IMR-90 (cell line): ENCODE data around the gene SLC2A11. TPM values are rescaled to one million over a fixed set of nuclear protein-coding genes. Genes with fewer than 3 reads are reported as not detected.

ENCODE experiments used
- ATAC-seq: fragments of 200-7000 bp; cut with Tn5 transposase; 2 replicates; pipeline ENCODE4 v1.9.1; 2020; ENCODE audit warnings: low read depth, mild to moderate bottlenecking, moderate library complexity
- BruUV-seq: library from RNA; stranded (reverse); fragments of 400-500 nt; replicated peaks from 2 replicates; lab custom pipeline; 2021; lab: Mats Ljungman, UMichigan
- CTCF ChIA-PET: fragments of 300-600 bp; formaldehyde crosslinking; extraction: SDS; loops from one replicate; lab custom pipeline; 2021; ENCODE audit warnings: antibody characterized with exemption; lab: Yijun Ruan, JAX
- POLR2A ChIA-PET: fragments of 300-600 bp; sonication (Branson Sonifier 250); formaldehyde crosslinking; loops from one replicate; lab custom pipeline; 2022; ENCODE audit warnings: antibody characterized with exemption; ENCODE audit not compliant: unreplicated experiment; lab: Charles Lee
- DNase-seq: peaks from one replicate; pipeline ENCODE4 v3.0.0; 2013
- H2AFZ ChIP-seq: replicated peaks from 2 replicates; pipeline ENCODE3; 2013; ENCODE audit warnings: low read length, mild to moderate bottlenecking; ENCODE audit not compliant: poor library complexity
- H2AK5ac ChIP-seq: 2 replicates; pipeline ENCODE4 v1.6.1; 2013; ENCODE audit warnings: low read depth, low read length, inconsistent platforms
- H2AK9ac ChIP-seq: replicated peaks from 2 replicates; pipeline ENCODE3; 2013; ENCODE audit warnings: mild to moderate bottlenecking, low read depth, low read length, moderate library complexity; ENCODE audit not compliant: poor library complexity
- H2BK120ac ChIP-seq: 2 replicates; pipeline ENCODE4 v1.6.1; 2013; ENCODE audit warnings: low read depth, low read length, inconsistent platforms
- H2BK15ac ChIP-seq: 3 replicates; pipeline ENCODE4 v1.6.1; 2013; ENCODE audit warnings: low read depth, low read length, inconsistent platforms
- H2BK20ac ChIP-seq: 2 replicates; pipeline ENCODE4 v1.6.1; 2013; ENCODE audit warnings: low read depth, mild to moderate bottlenecking, inconsistent platforms, low read length, moderate library complexity
- H2BK5ac ChIP-seq: 2 replicates; pipeline ENCODE4 v1.6.1; 2013; ENCODE audit warnings: mild to moderate bottlenecking, low read depth, low read length, inconsistent platforms; ENCODE audit not compliant: poor library complexity, severe bottlenecking
- H3K14ac ChIP-seq: replicated peaks from 2 replicates; pipeline ENCODE4 v1.6.1; 2013; ENCODE audit warnings: low read depth, low read length, inconsistent platforms
- H3K18ac ChIP-seq: 2 replicates; pipeline ENCODE4 v1.6.1; 2013; ENCODE audit warnings: low read depth, low read length, control low read depth
- H3K23ac ChIP-seq: 2 replicates; pipeline ENCODE4 v1.6.1; 2013; ENCODE audit warnings: low read depth, low read length, inconsistent platforms
- H3K27ac ChIP-seq: 2 replicates; pipeline ENCODE4 v1.5.1; 2013; ENCODE audit warnings: mild to moderate bottlenecking, control low read depth, low read length; ENCODE audit not compliant: insufficient read depth
- H3K27me3 ChIP-seq: 2 replicates; pipeline ENCODE4 v1.6.1; 2013; ENCODE audit warnings: low read length; ENCODE audit not compliant: control insufficient read depth, insufficient read depth
- H3K36me3 ChIP-seq: 2 replicates; pipeline ENCODE4 v1.6.1; 2013; ENCODE audit warnings: low read length, mixed read lengths; ENCODE audit not compliant: control insufficient read depth, insufficient read depth
- H3K4ac ChIP-seq: 2 replicates; pipeline ENCODE4 v1.6.1; 2013; ENCODE audit warnings: low read depth, low read length, inconsistent platforms
- H3K4me1 ChIP-seq: 2 replicates; pipeline ENCODE4 v1.6.1; 2013; ENCODE audit warnings: low read length, mixed read lengths; ENCODE audit not compliant: control insufficient read depth, insufficient read depth
- H3K4me2 ChIP-seq: 2 replicates; pipeline ENCODE4 v1.6.1; 2013; ENCODE audit warnings: low read depth, mild to moderate bottlenecking, control low read depth, low read length, moderate library complexity
- H3K4me3 ChIP-seq: 2 replicates; pipeline ENCODE4 v1.5.1; 2013; ENCODE audit warnings: low read depth, mild to moderate bottlenecking, control low read depth, low read length, moderate library complexity; ENCODE audit not compliant: insufficient read depth
- H3K56ac ChIP-seq: 2 replicates; pipeline ENCODE4 v1.6.1; 2013; ENCODE audit warnings: low read length, inconsistent platforms; ENCODE audit not compliant: insufficient read depth; ENCODE audit errors: extremely low read depth
- H3K79me1 ChIP-seq, 2 experiments: 2 replicates each; pipeline ENCODE4 v1.6.1; 2013; ENCODE audit warnings: low read length in 2 of 2, inconsistent platforms in 1 of 2, low read depth in 1 of 2
- H3K9ac ChIP-seq: 2 replicates; pipeline ENCODE4 v1.6.1; 2013; ENCODE audit warnings: low read depth, low read length, control low read depth
- H3K9me1 ChIP-seq: 2 replicates; pipeline ENCODE4 v1.6.1; 2013; ENCODE audit warnings: low read length, inconsistent platforms; ENCODE audit not compliant: insufficient read depth
- H3K9me3 ChIP-seq: 2 replicates; pipeline ENCODE4 v1.6.1; 2013; ENCODE audit warnings: low read length; ENCODE audit not compliant: control insufficient read depth, insufficient read depth
- H4K20me1 ChIP-seq: 2 replicates; pipeline ENCODE4 v1.6.1; 2013; ENCODE audit warnings: low read length, inconsistent platforms; ENCODE audit not compliant: insufficient read depth
- H4K5ac ChIP-seq: 2 replicates; pipeline ENCODE4 v1.6.1; 2013; ENCODE audit warnings: mild to moderate bottlenecking, low read depth, low read length, control low read depth
- H4K8ac ChIP-seq, 2 experiments: 2 replicates each; pipeline ENCODE4 v1.6.1; 2013; ENCODE audit warnings: low read depth in 2 of 2, low read length in 2 of 2, control low read depth in 1 of 2, inconsistent platforms in 1 of 2
- H4K91ac ChIP-seq: 2 replicates; pipeline ENCODE4 v1.6.1; 2013; ENCODE audit warnings: low read depth, low read length, inconsistent platforms; ENCODE audit not compliant: insufficient read depth
- BHLHE40 ChIP-seq: fragments of 150-350 bp; IDR thresholded peaks from 2 replicates; pipeline ENCODE4 v1.6.1; 2016; ENCODE audit warnings: mild to moderate bottlenecking, low read depth, low read length
- CEBPB ChIP-seq: IDR thresholded peaks from 2 replicates; pipeline ENCODE4 v1.6.1; 2012; ENCODE audit warnings: low read depth, low read length, improper control_type of control experiment
- CTCF ChIP-seq: conservative IDR thresholded peaks from 2 replicates; pipeline ENCODE4 v1.5.1; 2012; ENCODE audit warnings: mild to moderate bottlenecking, low read depth, low read length, improper control_type of control experiment
- FOS ChIP-seq: fragments of 150-350 bp; IDR thresholded peaks from 2 replicates; pipeline ENCODE4 v1.6.1; 2016; ENCODE audit warnings: low read depth, low read length
- POLR2A ChIP-seq: IDR thresholded peaks from 2 replicates; pipeline ENCODE4 v1.6.1; 2012; ENCODE audit warnings: mild to moderate bottlenecking, low read depth, low read length
- RCOR1 ChIP-seq: IDR thresholded peaks from 2 replicates; pipeline ENCODE4 v1.6.1; 2012; ENCODE audit warnings: mild to moderate bottlenecking, low read length, improper control_type of control experiment; ENCODE audit not compliant: insufficient replicate concordance
- SMC3 ChIP-seq: fragments of 150-350 bp; IDR thresholded peaks from 2 replicates; pipeline ENCODE4 v1.6.1; 2016; ENCODE audit warnings: low read depth, mild to moderate bottlenecking, antibody characterized with exemption, low read length, moderate library complexity
- whole genome bisulfite sequencing, 2 experiments: methylation state at CpG; one replicate each; pipeline versions ENCODE4 v1.1.5 to v1.1.7; 2013; ENCODE audit warnings: missing lambda C conversion rate in 2 of 2; ENCODE audit not compliant: insufficient read length in 1 of 2; ENCODE audit errors: extremely low coverage in 2 of 2; 5-methylcytosine and 5-hydroxymethylcytosine counted together
- dilution Hi-C: fragments of 300-500 bp; cut with HindIII; formaldehyde crosslinking; loops from one replicate; pipeline ENCODE4 v1.14.3; 2018; ENCODE audit warnings: low sequenced_read_pairs; ENCODE audit not compliant: unreplicated experiment
- in situ Hi-C: fragments of 300-500 bp; cut with MboI; formaldehyde crosslinking; loops from 3 replicates; pipeline ENCODE4 v1.14.3; 2019; ENCODE audit warnings: low sequenced_read_pairs, inconsistent platforms, mixed read lengths
- intact Hi-C: fragments of 100-400 bp; cut with micrococcal nuclease; formaldehyde crosslinking; loops from 2 replicates; pipeline ENCODE4 v1.10.0; 2022
- polyA plus RNA-seq, 3 experiments: library from polyadenylated mRNA; depleted of rRNA; stranded (reverse); fragments of >200 nt; gene quantifications; 2 replicates each; pipeline ENCODE4 v1.2.3, GENCODE V29; 2012; ENCODE audit warnings: low replicate concordance in 1 of 3
- total RNA-seq: library from RNA; depleted of rRNA; stranded (reverse); fragments of >200 nt; gene quantifications from 2 replicates; pipeline ENCODE4 v1.2.3, GENCODE V29; 2012

SLC2A11 gene
- total and polyA plus RNA-seq, 2 of the 4 experiments (the other 2 are of a cell fraction): 3.2 to 8.7 TPM

DNA sequence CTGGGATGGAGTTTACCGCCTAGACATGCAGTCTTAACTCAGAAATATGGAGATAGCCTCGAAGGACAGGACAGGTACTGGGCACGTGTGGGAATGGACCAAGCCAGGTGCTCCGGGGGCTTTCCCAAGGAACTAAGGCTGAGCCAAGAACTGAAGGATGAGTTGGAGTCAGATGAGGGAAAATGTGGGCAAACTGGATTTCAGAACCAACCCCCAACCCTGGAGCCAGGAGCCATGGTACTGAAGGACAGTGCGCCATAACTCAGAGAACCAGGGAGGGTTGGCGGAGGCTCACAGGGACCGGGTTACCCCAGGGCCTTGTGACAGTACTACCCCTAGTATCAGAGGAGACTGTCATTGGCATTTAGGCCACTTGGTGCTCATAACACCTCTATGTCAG, 34.1 kb downstream of the SLC2A11 start (continued):
- TF ChIP-seq RCOR1 (no peak), SMC3 (no peak), BHLHE40 (no peak)

- TF ChIP-seq SMC3: no peak
- no peak for TF ChIP-seq FOS
- no peak for TF ChIP-seq RCOR1
- no peak for TF ChIP-seq CTCF
- no peak for TF ChIP-seq BHLHE40
- no peak for TF ChIP-seq POLR2A
- no peak for TF ChIP-seq CEBPB
- Histone ChIP-seq H3K14ac (no peak overlapping the region), H3K79me1 (peaks cover 15 to 29% of the 10 kb centered on the region in 2 experiments), H3K27me3 (no peaks in the 10 kb centered on the region), H2AK9ac (no peak overlapping the region), H2BK15ac (no peak overlapping the region), H4K91ac (no peak overlapping the region), H2AFZ (no peak overlapping the region), H3K4ac (no peak overlapping the region), H3K4me1 (peaks cover 15% of the 10 kb centered on the region), H3K9me1 (peaks cover 21% of the 10 kb centered on the region), H3K9ac (no peak overlapping the region), H4K8ac (no peak overlapping the region), H3K18ac (no peak overlapping the region), H3K4me3 (no peak overlapping the region), H3K36me3 (peaks cover 17% of the 10 kb centered on the region), H3K23ac (no peak overlapping the region), H3K4me2 (no peak overlapping the region), H3K27ac (no peak overlapping the region), H2BK20ac (no peak overlapping the region), H3K56ac (no peak overlapping the region), H2AK5ac (no peak overlapping the region), H3K9me3 (no peaks in the 10 kb centered on the region), H4K5ac (no peak overlapping the region), H2BK5ac (no peak overlapping the region), H2BK120ac (no peak overlapping the region), H4K20me1 (peaks cover 22% of the 10 kb centered on the region)
- ChIA-PET CTCF (no interaction called here), POLR2A (no interaction called here)
- dilution Hi-C loops (no loop called here), intact Hi-C loops (no loop called here), in situ Hi-C loops (no loop called here)
- WGBS, 2 experiments: 100% methylated on average over 1 of the region's 2 CpGs; no CpG with 5 or more reads in 1 of the 2 experiments
- DNase-seq (no peak), ATAC-seq (no peak)
- BruUV-seq: no TSS peak
These were observed 34.5 kb downstream of the SLC2A11 start for GRCh38 chr22:23892130-23892529.
